Naive thymus-derived CD4-positive, alpha-beta T cell (primary cell): Measurements from ENCODE around the gene SFT2D3. TPM values are rescaled to one million over a fixed set of nuclear protein-coding genes. Genes with fewer than 3 reads are reported as not detected.

ENCODE experiments used
- ATAC-seq: fragments of 150-1000 bp; cut with Tn5 transposase; 2 replicates; pipeline ENCODE4 v1.10.0; 2021; ENCODE audit warnings: mild to moderate bottlenecking, moderate library complexity
- CTCF ChIA-PET: fragments of 350-600 bp; sonication (Branson Sonifier 250); formaldehyde crosslinking; loops from one replicate; lab custom pipeline; 2021; ENCODE audit warnings: antibody characterized with exemption; lab: Charles Lee
- POLR2A ChIA-PET: fragments of 350-600 bp; sonication (Branson Sonifier 250); formaldehyde crosslinking; loops from one replicate; lab custom pipeline; 2021; ENCODE audit warnings: antibody characterized with exemption, inconsistent platforms; lab: Charles Lee
- DNase-seq, 9 donors: peaks; one replicate each; pipeline versions ENCODE4 v3.0.0 to v3.0.0-alpha.2; 2020 to 2022; ENCODE audit warnings: mixed read lengths in 1 of 9
- H3K27ac ChIP-seq: one replicate; pipeline ENCODE4 v1.7.0; 2013; ENCODE audit warnings: mild to moderate bottlenecking, low read depth, low read length, moderate library complexity
- H3K27me3 ChIP-seq, 2 donors: one replicate each; pipeline ENCODE4 v1.7.0; 2013; ENCODE audit warnings: low read length in 2 of 2, mild to moderate bottlenecking in 2 of 2, moderate library complexity in 2 of 2; ENCODE audit not compliant: control insufficient read depth in 2 of 2, insufficient read depth in 2 of 2
- H3K36me3 ChIP-seq, 3 experiments: 1 replicate in 2 of 3; 2 replicates in 1 of 3; pipeline ENCODE4 v1.7.0; 2013; ENCODE audit warnings: low read length in 3 of 3, mild to moderate bottlenecking in 3 of 3, moderate library complexity in 1 of 3; ENCODE audit not compliant: insufficient read depth in 3 of 3, control insufficient read depth in 2 of 3
- H3K4me1 ChIP-seq, 2 donors: one replicate each; pipeline ENCODE4 v1.7.0; 2013; ENCODE audit warnings: low read length in 2 of 2, mild to moderate bottlenecking in 2 of 2, moderate library complexity in 1 of 2; ENCODE audit not compliant: control insufficient read depth in 2 of 2, insufficient read depth in 2 of 2
- H3K4me3 ChIP-seq: 2 replicates; pipeline ENCODE4 v1.7.0; 2013; ENCODE audit warnings: mild to moderate bottlenecking, low read length
- H3K9me3 ChIP-seq, 3 experiments: 1 replicate in 2 of 3; 2 replicates in 1 of 3; pipeline ENCODE4 v1.7.0; 2013; ENCODE audit warnings: low read length in 3 of 3; ENCODE audit not compliant: control insufficient read depth in 2 of 3
- H3K27ac Mint-ChIP-seq, 9 donors: one replicate each; pipeline ENCODE4 v1.8.0; 2020 to 2022; ENCODE audit warnings: mixed read lengths in 9 of 9, mild to moderate bottlenecking in 8 of 9, moderate library complexity in 5 of 9, inconsistent platforms in 2 of 9
- H3K27me3 Mint-ChIP-seq, 5 donors: one replicate each; pipeline ENCODE4 v1.8.0; 2021 to 2022; ENCODE audit warnings: mixed read lengths in 5 of 5, mild to moderate bottlenecking in 1 of 5
- H3K36me3 Mint-ChIP-seq, 5 donors: one replicate each; pipeline ENCODE4 v1.8.0; 2020 to 2022; ENCODE audit warnings: mixed read lengths in 5 of 5, mild to moderate bottlenecking in 3 of 5, inconsistent platforms in 1 of 5
- H3K4me1 Mint-ChIP-seq, 7 donors: one replicate each; pipeline ENCODE4 v1.8.0; 2020 to 2022; ENCODE audit warnings: mixed read lengths in 7 of 7, mild to moderate bottlenecking in 3 of 7, inconsistent platforms in 1 of 7
- H3K4me3 Mint-ChIP-seq, 10 donors: one replicate each; pipeline ENCODE4 v1.8.0; 2020 to 2022; ENCODE audit warnings: mild to moderate bottlenecking in 10 of 10, mixed read lengths in 10 of 10, moderate library complexity in 6 of 10, inconsistent platforms in 2 of 10
- H3K9me3 Mint-ChIP-seq, 11 donors: one replicate each; pipeline ENCODE4 v1.8.0; 2020 to 2022; ENCODE audit warnings: mixed read lengths in 11 of 11, mild to moderate bottlenecking in 4 of 11, inconsistent platforms in 1 of 11, moderate library complexity in 1 of 11
- intact Hi-C, 2 donors: fragments of 100-400 bp; cut with micrococcal nuclease; formaldehyde crosslinking; loops; one replicate each; pipeline ENCODE4 v1.15.1; 2023
- polyA plus RNA-seq, 2 donors: library from polyadenylated mRNA; unstranded; fragments of 300-500 nt; fragmentation: Illumina TruSeq; gene quantifications; one replicate each; pipeline ENCODE4 v1.2.3, GENCODE V29; 2021
- total RNA-seq, 6 experiments: library from RNA in 5 of 6; stranded (reverse) in 5 of 6; gene quantifications; 1 replicate in 5 of 6; 2 replicates in 1 of 6; pipeline ENCODE4 v1.2.3 and lab custom pipeline; 2021 to 2026

The SFT2D3 gene
- total and polyA plus RNA-seq, 7 experiments from 2014 or later = 1.4 to 17.8 (median 7.8) TPM

DNA sequence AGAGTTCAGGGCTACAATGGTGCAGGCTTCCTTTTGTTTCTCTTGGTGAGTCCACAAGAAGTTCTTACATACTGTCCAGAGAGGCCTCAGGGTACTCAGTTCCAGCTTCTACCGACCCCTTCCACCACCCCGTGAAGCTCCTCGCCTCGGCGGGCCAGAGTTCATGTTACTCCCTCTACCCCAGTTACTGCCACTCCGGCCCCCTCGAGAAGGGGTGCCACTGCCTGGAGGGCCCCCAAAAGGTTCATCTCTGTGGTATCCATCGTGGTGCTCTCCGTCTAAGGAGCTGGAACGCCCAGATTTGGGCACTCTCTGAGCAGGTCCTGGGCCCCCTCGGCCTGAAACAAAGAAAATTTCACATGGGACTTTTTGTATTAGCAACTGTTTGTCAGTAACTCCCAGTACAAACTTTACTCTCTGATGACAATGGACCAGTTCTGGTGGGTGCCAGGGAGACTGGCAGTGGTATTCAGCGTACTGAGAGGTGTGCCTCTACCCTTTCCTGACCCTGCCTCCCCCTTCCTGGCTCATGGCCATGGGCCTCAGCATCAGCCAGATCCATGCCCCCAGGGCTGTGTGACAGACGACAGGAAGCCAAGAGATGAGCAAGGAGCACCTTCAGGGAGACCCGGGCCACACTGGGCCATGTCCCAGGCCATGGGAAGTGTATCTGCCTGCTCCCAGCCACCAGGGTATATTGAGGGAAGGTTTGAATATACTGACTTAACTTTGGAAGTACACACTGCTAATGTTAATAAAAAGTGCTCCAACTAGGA is 5.1 kb downstream of the SFT2D3 start:
- Mint-ChIP-seq H3K9me3 (peaks cover 0 to 4% (median 0%) of the 10 kb centered on the region in 11 donors), H3K27me3 (no peaks in the 10 kb centered on the region), H3K36me3 (peaks cover 0 to 47% (median 31%) of the 10 kb centered on the region in 5 donors), H3K4me3 (peak overlapping the region in 1 of 10 donors; percentile 32), H3K27ac (peak overlapping the region in 2 of 9 donors; percentile 28 to 31), H3K4me1 (peaks cover 16 to 45% (median 34%) of the 10 kb centered on the region in 7 donors)
- ATAC-seq (no peak), DNase-seq (no peak)
- H3K27ac ChIP-seq = no peak overlapping the region
- peaks cover 3 to 49% (median 5%) of the 10 kb centered on the region in 3 experiments for H3K36me3 ChIP-seq
- peaks cover 14 to 25% of the 10 kb centered on the region in 2 donors for H3K4me1 ChIP-seq
- intact Hi-C loops = loop anchor here (10.0 kb wide), 5 partner anchors 178 to 1052 kb away; partner anchors contain the start of genes AMMECR1L (in 1 of the 2), ERCC3 (in 1 of the 2), GYPC (in 1 of the 2) and MAP3K2 (in 1 of the 2)
- no peaks in the 10 kb centered on the region for H3K27me3 ChIP-seq
- H3K4me3 ChIP-seq = no peak overlapping the region
- ChIA-PET CTCF (interaction anchor here (1.2 kb wide), 1 partner anchor 11 kb away, joined by 3 read pairs; no protein-coding TSS in a partner anchor), POLR2A (interaction anchor here (1.1 kb wide), 1 partner anchor 268 kb away, joined by 4 read pairs; no protein-coding TSS in a partner anchor)
- H3K9me3 ChIP-seq = no peaks in the 10 kb centered on the region

DNA sequence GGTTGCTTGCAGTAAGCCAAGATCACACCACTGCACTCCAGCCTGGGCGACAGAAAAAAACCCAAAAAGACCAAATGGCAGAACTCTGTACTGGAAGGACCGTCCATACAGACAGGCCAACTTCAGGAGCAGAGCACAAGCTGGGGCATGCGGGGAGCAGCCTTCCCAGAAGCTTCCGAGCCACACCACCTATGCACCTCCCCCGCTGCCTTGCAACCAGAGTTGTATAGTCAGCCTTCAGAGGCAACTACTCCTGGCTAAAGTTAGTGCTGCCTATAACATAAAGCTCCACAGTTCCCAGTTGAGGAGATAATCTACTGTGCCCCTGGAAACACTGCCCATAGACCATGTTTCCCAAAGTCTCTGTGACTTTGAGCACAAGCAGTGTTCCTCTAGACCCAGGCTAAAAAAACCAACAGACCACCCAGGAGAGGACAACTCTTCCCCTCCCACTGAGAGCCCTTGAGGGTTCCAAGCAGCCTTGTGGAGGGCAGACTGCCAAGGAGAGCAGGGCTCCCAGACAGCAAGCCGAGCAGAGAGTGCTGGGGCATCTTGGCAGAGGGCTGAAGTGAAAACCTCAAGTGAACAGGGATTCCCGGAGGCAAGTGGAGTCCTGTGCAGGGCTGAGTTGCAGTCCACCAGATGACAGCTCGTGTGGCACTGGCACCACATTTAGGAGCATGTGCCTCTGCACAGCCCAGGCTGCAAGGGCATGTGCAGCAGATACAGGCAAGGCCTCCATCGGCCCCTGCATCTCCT is 6.8 kb downstream of the SFT2D3 start:
- H3K4me1 Mint-ChIP-seq = peaks cover 11 to 34% (median 25%) of the 10 kb centered on the region in 7 donors
- Histone ChIP-seq H3K36me3 (peaks cover 3 to 52% (median 5%) of the 10 kb centered on the region in 3 experiments), H3K27ac (no peak overlapping the region), H3K4me3 (no peak overlapping the region), H3K4me1 (peaks cover 5 to 17% of the 10 kb centered on the region in 2 donors), H3K27me3 (no peaks in the 10 kb centered on the region), H3K9me3 (no peaks in the 10 kb centered on the region)
- H3K9me3 Mint-ChIP-seq = peaks cover 0 to 2% (median 0%) of the 10 kb centered on the region in 11 donors
- CTCF ChIA-PET = interaction anchor here (1.2 kb wide), 1 partner anchor 12 kb away, joined by 3 read pairs; no protein-coding TSS in a partner anchor
- no peak for DNase-seq
- peak overlapping the region in 3 of 9 donors; percentile 9 to 54 (median 36) for H3K27ac Mint-ChIP-seq
- intact Hi-C loops = loop anchor here (10.0 kb wide), 5 partner anchors 177 to 1053 kb away; partner anchors contain the start of genes AMMECR1L (in 1 of the 2), ERCC3 (in 1 of the 2), GYPC (in 1 of the 2) and MAP3K2 (in 1 of the 2)
- no peak overlapping the region for H3K4me3 Mint-ChIP-seq
- POLR2A ChIA-PET = no interaction called here
- no peaks in the 10 kb centered on the region for H3K27me3 Mint-ChIP-seq
- H3K36me3 Mint-ChIP-seq = peaks cover 0 to 48% (median 25%) of the 10 kb centered on the region in 5 donors
- ATAC-seq = no peak

DNA sequence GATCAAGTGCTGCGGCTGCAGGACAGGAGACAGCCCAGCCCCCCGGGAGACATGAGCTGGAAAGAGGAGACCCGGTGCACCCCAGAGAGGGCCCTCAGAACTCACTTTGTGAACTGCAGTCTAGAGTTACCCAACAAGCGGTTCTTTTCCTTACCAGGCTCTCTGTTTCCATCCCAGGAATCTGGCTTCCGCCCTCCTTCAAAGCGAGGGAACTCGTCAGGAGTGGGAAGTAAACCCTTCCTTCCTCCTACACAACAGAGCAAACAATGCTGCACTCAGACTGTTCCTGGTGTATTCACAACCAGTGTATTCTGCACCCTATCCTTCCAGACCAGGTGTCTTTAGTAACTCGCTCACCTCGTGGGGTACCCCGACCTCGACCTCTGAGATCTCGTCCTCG is 8.0 kb downstream of the SFT2D3 start:
- peaks cover 0 to 54% (median 23%) of the 10 kb centered on the region in 5 donors for H3K36me3 Mint-ChIP-seq
- DNase-seq (no peak), ATAC-seq (no peak)
- peaks cover 0 to 2% (median 0%) of the 10 kb centered on the region in 11 donors for H3K9me3 Mint-ChIP-seq
- H3K4me3 Mint-ChIP-seq = no peak overlapping the region
- H3K9me3 ChIP-seq = no peaks in the 10 kb centered on the region
- peak overlapping the region in 2 of 9 donors; percentile 12 to 67 for H3K27ac Mint-ChIP-seq
- peaks cover 3 to 60% (median 5%) of the 10 kb centered on the region in 3 experiments for H3K36me3 ChIP-seq
- intact Hi-C loops = loop anchor here (10.0 kb wide), 5 partner anchors 175 to 1055 kb away; partner anchors contain the start of genes AMMECR1L (in 1 of the 2), ERCC3 (in 1 of the 2), GYPC (in 1 of the 2) and MAP3K2 (in 1 of the 2)
- ChIA-PET POLR2A (interaction anchor here (2.1 kb wide), 1 partner anchor 8 kb away, joined by 14 read pairs; the partner anchor contains the start of gene SFT2D3), CTCF (no interaction called here)
- no peaks in the 10 kb centered on the region for H3K27me3 Mint-ChIP-seq
- peaks cover 0 to 6% of the 10 kb centered on the region in 2 donors for H3K4me1 ChIP-seq
- no peak overlapping the region for H3K4me3 ChIP-seq
- H3K27me3 ChIP-seq = no peaks in the 10 kb centered on the region
- H3K4me1 Mint-ChIP-seq = peaks cover 9 to 24% (median 18%) of the 10 kb centered on the region in 7 donors
- H3K27ac ChIP-seq = no peak overlapping the region

- H3K9me3 ChIP-seq = no peaks in the 10 kb centered on the region
- no peak for ATAC-seq
- peaks cover 0 to 47% (median 5%) of the 10 kb centered on the region in 3 experiments for H3K36me3 ChIP-seq
- Mint-ChIP-seq H3K4me3 (no peak overlapping the region), H3K36me3 (peaks cover 3 to 41% (median 13%) of the 10 kb centered on the region in 5 donors), H3K9me3 (peaks cover 0 to 2% (median 0%) of the 10 kb centered on the region in 11 donors), H3K27me3 (no peaks in the 10 kb centered on the region), H3K27ac (peak overlapping the region in 3 of 9 donors; percentile 62 to 69 (median 65)), H3K4me1 (peaks cover 0 to 4% (median 0%) of the 10 kb centered on the region in 7 donors)
- H3K4me1 ChIP-seq = no peaks in the 10 kb centered on the region
- no peak overlapping the region for H3K4me3 ChIP-seq
- H3K27me3 ChIP-seq = no peaks in the 10 kb centered on the region
- no peak overlapping the region for H3K27ac ChIP-seq
- no peak for DNase-seq
- intact Hi-C loops = no loop called here
- ChIA-PET POLR2A (interaction anchor here (0.9 kb wide), 1 partner anchor 12 kb away, joined by 4 read pairs; the partner anchor contains the start of gene SFT2D3), CTCF (no interaction called here)
These were observed 11.7 kb downstream of the SFT2D3 start for GRCh38 chr2:127712999-127713398.

GRCh38 chr2:127713562-127713961 is 12.3 kb downstream of the SFT2D3 start:
- H3K27me3 Mint-ChIP-seq = no peaks in the 10 kb centered on the region
- Histone ChIP-seq H3K27me3 (no peaks in the 10 kb centered on the region), H3K27ac (no peak overlapping the region), H3K9me3 (no peaks in the 10 kb centered on the region), H3K4me1 (no peaks in the 10 kb centered on the region), H3K4me3 (no peak overlapping the region), H3K36me3 (peaks cover 0 to 41% (median 5%) of the 10 kb centered on the region in 3 experiments)
- intact Hi-C loops = no loop called here
- ATAC-seq (no peak), DNase-seq (no peak)
- no peak overlapping the region for H3K27ac Mint-ChIP-seq
- H3K4me3 Mint-ChIP-seq = no peak overlapping the region
- CTCF ChIA-PET = no interaction called here
- POLR2A ChIA-PET = interaction anchor here (1.0 to 1.7 kb wide), 2 partner anchors 10 to 12 kb away, joined by 3 to 5 read pairs; partner anchors contain the start of gene SFT2D3
- H3K9me3 Mint-ChIP-seq = peaks cover 0 to 2% (median 0%) of the 10 kb centered on the region in 11 donors
- peaks cover 0 to 9% (median 0%) of the 10 kb centered on the region in 7 donors for H3K4me1 Mint-ChIP-seq
- peaks cover 3 to 42% (median 15%) of the 10 kb centered on the region in 5 donors for H3K36me3 Mint-ChIP-seq
